DOHH2 (cell line): ENCODE measurements around the gene PACRG.

Experiments
- H3F3A ChIP-seq: fragments of 200-600 bp; sonication (generic), shearing (Covaris generic); 2 replicates; pipeline ENCODE4 v1.6.0; 2016; ENCODE audit warnings: antibody characterized with exemption, mild to moderate bottlenecking; ENCODE audit not compliant: control insufficient read depth, insufficient read depth
- H3K27ac ChIP-seq: fragments of 200-600 bp; sonication (generic); 2 replicates; pipeline ENCODE4 v1.5.1; 2014; ENCODE audit warnings: low read depth, mild to moderate bottlenecking, low read length, moderate library complexity
- H3K27me3 ChIP-seq: fragments of 200-600 bp; sonication (generic); 2 replicates; pipeline ENCODE4 v1.6.1; 2014; ENCODE audit warnings: mild to moderate bottlenecking, low read length, mixed read lengths; ENCODE audit not compliant: control insufficient read depth
- H3K36me3 ChIP-seq: fragments of 200-600 bp; sonication (generic); 2 replicates; pipeline ENCODE4 v1.6.1; 2014; ENCODE audit warnings: mild to moderate bottlenecking, low read length, moderate library complexity, mixed read lengths; ENCODE audit not compliant: control insufficient read depth
- H3K4me1 ChIP-seq: fragments of 200-600 bp; sonication (generic); 2 replicates; pipeline ENCODE4 v1.6.1; 2014; ENCODE audit warnings: mild to moderate bottlenecking, low read length, mixed read lengths; ENCODE audit not compliant: control insufficient read depth
- H3K4me2 ChIP-seq: fragments of 200-600 bp; sonication (generic); 2 replicates; pipeline ENCODE4 v1.6.0; 2014; ENCODE audit warnings: mild to moderate bottlenecking, low read length, moderate library complexity
- H3K4me3 ChIP-seq: fragments of 200-600 bp; sonication (generic); 2 replicates; pipeline ENCODE4 v1.5.1; 2014; ENCODE audit warnings: mild to moderate bottlenecking, low read length, mixed read lengths
- H3K79me2 ChIP-seq: fragments of 200-600 bp; sonication (generic); 2 replicates; pipeline ENCODE4 v1.6.1; 2014; ENCODE audit warnings: mild to moderate bottlenecking, low read length, mixed read lengths; ENCODE audit not compliant: control insufficient read depth
- H3K9me2 ChIP-seq: fragments of 200-600 bp; sonication (generic); replicated peaks from 2 replicates; pipeline ENCODE4 v1.6.1; 2014; ENCODE audit warnings: mild to moderate bottlenecking, low read length, mixed read lengths; ENCODE audit not compliant: control insufficient read depth
- H3K9me3 ChIP-seq: fragments of 200-600 bp; sonication (generic); 2 replicates; pipeline ENCODE4 v1.6.1; 2014; ENCODE audit warnings: antibody characterized with exemption, low read length, mixed read lengths; ENCODE audit not compliant: control insufficient read depth, insufficient read depth
- H4K20me1 ChIP-seq: fragments of 200-600 bp; sonication (generic); 2 replicates; pipeline ENCODE4 v1.6.0; 2014; ENCODE audit warnings: low read depth, mild to moderate bottlenecking, antibody characterized with exemption, low read length, moderate library complexity; ENCODE audit not compliant: control insufficient read depth, insufficient read depth
- EZH2phosphoT487 ChIP-seq: fragments of 200-600 bp; sonication (generic); IDR thresholded peaks from 2 replicates; pipeline ENCODE4 v1.6.1; 2017; ENCODE audit warnings: borderline replicate concordance, mild to moderate bottlenecking, antibody characterized with exemption, low read length, moderate library complexity, mixed read lengths
- TF ChIP-seq, protein P1 (sequence below): fragments of 200-600 bp; sonication (generic); IDR thresholded peaks from one replicate; pipeline ENCODE4 v1.5.1; 2014; ENCODE audit warnings: antibody characterized with exemption, mild to moderate bottlenecking, low read depth, low read length; ENCODE audit not compliant: poor library complexity, severe bottlenecking

Gene PACRG

DNA sequence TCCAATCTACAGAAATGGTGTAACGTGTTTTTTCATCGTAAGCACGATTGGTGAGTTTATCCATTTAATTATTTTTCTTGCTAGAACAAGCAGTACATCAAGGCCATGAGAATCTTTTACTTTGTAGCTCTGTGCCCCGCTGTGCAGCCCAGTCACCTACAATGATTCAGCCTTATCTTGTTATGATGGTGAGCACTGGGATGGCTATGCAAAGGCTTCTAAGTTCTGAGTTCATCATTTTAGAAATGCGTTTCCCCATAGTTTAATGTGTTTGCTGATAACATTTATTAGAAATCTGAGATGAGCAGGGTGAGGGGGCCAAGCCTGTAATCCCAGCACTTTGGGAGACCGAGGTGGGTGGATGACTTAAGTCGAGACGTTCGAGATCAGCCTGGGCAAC is 575.0 kb downstream of the PACRG start:
- H3K27me3 ChIP-seq, result no peaks in the 10 kb centered on the region
- no peaks in the 10 kb centered on the region for H3K4me1 ChIP-seq
- no peaks in the 10 kb centered on the region for H3K79me2 ChIP-seq
- no peaks in the 10 kb centered on the region for H3F3A ChIP-seq
- TF ChIP-seq, protein P1, sequence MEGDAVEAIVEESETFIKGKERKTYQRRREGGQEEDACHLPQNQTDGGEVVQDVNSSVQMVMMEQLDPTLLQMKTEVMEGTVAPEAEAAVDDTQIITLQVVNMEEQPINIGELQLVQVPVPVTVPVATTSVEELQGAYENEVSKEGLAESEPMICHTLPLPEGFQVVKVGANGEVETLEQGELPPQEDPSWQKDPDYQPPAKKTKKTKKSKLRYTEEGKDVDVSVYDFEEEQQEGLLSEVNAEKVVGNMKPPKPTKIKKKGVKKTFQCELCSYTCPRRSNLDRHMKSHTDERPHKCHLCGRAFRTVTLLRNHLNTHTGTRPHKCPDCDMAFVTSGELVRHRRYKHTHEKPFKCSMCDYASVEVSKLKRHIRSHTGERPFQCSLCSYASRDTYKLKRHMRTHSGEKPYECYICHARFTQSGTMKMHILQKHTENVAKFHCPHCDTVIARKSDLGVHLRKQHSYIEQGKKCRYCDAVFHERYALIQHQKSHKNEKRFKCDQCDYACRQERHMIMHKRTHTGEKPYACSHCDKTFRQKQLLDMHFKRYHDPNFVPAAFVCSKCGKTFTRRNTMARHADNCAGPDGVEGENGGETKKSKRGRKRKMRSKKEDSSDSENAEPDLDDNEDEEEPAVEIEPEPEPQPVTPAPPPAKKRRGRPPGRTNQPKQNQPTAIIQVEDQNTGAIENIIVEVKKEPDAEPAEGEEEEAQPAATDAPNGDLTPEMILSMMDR, result no peak
- H3K4me3 ChIP-seq, result no peak overlapping the region
- no peaks in the 10 kb centered on the region for H3K9me2 ChIP-seq
- no peak overlapping the region for H3K27ac ChIP-seq
- H3K4me2 ChIP-seq, result no peak overlapping the region
- no peaks in the 10 kb centered on the region for H3K36me3 ChIP-seq
- H4K20me1 ChIP-seq, result no peaks in the 10 kb centered on the region
- no peaks in the 10 kb centered on the region for H3K9me3 ChIP-seq

DNA sequence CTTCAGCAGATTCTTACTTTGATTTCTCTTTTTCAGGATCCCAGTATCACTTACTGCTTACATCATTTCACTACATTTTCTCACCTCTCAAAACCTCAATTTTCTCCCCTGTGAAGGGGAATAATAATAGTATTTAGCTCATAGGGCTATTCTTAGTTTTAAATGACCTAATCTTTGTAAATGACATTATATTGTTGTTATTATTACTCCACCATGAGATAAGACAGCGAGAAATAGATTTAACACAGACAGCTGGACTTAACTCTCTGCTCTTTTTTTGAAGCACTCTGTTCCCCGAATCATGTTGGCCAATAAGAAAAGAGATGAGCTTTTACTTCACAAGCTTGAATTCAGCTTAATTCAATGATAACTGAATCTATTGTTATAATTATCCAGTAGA is 578.2 kb downstream of the PACRG start:
- H3K4me3 ChIP-seq, result no peak overlapping the region
- no peaks in the 10 kb centered on the region for H3K9me2 ChIP-seq
- H3F3A ChIP-seq, result no peaks in the 10 kb centered on the region
- H3K79me2 ChIP-seq, result no peaks in the 10 kb centered on the region
- no peaks in the 10 kb centered on the region for H3K27me3 ChIP-seq
- no peak overlapping the region for H3K27ac ChIP-seq
- no peaks in the 10 kb centered on the region for H3K4me1 ChIP-seq
- H3K9me3 ChIP-seq, result no peaks in the 10 kb centered on the region
- TF ChIP-seq, protein P1, result no peak
- no peak for TF ChIP-seq EZH2phosphoT487
- H3K4me2 ChIP-seq, result no peak overlapping the region
- H4K20me1 ChIP-seq, result no peaks in the 10 kb centered on the region
- H3K36me3 ChIP-seq, result no peaks in the 10 kb centered on the region

DNA sequence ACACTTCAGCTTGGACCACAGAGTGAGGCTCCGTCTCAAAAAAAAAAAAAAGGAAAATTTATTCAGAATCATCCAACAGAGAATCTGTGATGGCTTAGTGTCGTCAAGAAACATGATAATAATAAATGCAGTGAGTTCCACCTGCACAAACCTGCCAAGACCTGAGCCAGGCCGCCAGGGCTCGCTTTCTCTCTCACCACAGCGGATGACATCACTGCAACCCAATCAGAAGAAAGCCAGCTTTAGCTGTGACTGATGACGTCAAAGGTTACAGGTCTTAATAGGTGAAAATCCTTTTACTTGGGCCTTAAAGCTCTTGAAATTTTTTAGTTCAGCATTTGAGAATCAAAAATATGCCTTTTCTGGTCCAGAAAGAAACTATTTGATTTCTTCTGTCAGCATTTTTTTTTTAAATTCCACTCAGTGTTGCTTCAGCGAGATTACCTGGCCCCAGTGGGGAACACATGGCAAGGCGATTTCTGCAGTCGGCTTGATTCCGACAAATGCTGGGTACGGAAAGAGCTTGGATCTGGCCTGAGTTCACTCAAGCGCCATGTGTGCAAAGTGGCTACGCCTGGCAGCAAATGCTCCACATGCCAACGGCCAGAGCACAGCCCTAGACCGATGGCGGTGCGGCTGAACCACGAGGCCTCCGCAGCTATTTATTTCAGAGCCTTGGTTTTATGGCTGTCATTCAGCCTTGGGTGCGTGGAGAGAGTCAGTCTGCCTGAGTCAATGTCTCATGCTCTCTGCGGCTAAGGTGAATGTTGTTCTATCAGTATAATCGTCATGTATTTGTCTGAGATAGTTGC is 581.1 kb downstream of the PACRG start:
- Histone ChIP-seq H3K36me3 (no peaks in the 10 kb centered on the region), H3K9me3 (no peaks in the 10 kb centered on the region), H3K4me2 (no peak overlapping the region), H3K4me3 (no peak overlapping the region), H3K4me1 (no peaks in the 10 kb centered on the region), H3F3A (no peaks in the 10 kb centered on the region), H4K20me1 (no peaks in the 10 kb centered on the region), H3K27ac (no peak overlapping the region), H3K27me3 (no peaks in the 10 kb centered on the region), H3K79me2 (no peaks in the 10 kb centered on the region), H3K9me2 (no peaks in the 10 kb centered on the region)
- no peak for TF ChIP-seq EZH2phosphoT487
- TF ChIP-seq, protein P1, result no peak
